Forelimb muscle (tissue), 1 donor: Measurements from ENCODE around the gene HOXB4. TPM values are rescaled to one million over a fixed set of nuclear protein-coding genes. Genes with fewer than 3 reads are reported as not detected.

Source experiments
- DNase-seq: peaks from one replicate; pipeline ENCODE4 v3.0.0-alpha.2; 2013; ENCODE audit warnings: low read depth
- polyA plus RNA-seq: library from polyadenylated mRNA; unstranded; fragments of 120-200 nt; gene quantifications from one replicate; pipeline ENCODE4 v1.2.1, GENCODE V29; 2013; ENCODE audit not compliant: insufficient read length

HOXB4 gene
- polyA plus RNA-seq, 1 donor: 1.2 TPM

GRCh38 chr17:48615047-48615962 lies 37.2 kb upstream of the HOXB4 start, which contains the start of gene HOXB8:
TSS of gene HOXB8 (minus strand) at chr17:48615292. CDS start at chr17:48614704, 588 bp downstream.
- no peak for DNase-seq

- DNase-seq: no peak
These were observed 35.9 kb upstream of the HOXB4 start for GRCh38 chr17:48613862-48614694.

DNA sequence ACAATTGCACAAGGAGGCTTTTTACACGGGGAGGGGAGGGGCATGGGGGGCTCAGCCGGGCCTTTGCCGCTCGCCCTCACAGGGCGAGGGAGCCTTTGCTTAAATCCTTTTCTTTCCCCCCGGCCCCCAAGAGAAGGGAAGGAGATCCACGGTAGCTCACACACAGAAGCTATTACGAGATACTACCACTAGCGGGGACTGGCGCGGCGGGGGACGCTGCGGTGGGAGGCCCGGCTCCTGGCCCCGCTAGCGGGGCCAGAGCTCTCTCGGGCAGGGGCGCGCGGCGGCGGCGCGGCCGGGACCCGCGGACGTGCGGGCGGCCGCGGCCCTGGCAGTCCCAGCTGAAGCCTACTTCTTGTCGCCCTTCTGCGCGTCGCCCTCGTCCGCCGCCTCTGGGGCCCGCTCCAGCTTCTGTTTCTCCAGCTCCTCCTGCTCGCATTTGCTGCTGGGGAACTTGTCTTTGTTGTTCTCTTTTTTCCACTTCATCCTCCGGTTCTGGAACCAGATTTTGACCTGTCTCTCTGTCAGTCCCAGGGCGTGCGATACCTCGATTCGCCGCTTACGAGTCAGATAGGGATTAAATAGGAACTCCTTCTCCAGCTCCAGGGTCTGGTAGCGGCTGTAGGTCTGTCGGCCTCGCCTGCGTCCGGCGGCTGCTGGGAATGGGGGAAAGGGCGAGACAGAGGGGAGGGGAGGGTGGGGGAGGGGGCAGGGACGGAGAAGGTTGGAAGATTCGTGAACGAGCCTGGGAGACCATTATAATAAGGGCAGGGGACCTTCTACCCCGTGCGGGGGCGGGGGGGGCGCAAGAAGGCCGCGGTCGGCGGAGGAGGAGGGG lies 34.9 kb upstream of the HOXB4 start:
- DNase-seq: no peak

GRCh38 chr17:48612456-48612853 lies 34.3 kb upstream of the HOXB4 start:
- no peak for DNase-seq

DNA sequence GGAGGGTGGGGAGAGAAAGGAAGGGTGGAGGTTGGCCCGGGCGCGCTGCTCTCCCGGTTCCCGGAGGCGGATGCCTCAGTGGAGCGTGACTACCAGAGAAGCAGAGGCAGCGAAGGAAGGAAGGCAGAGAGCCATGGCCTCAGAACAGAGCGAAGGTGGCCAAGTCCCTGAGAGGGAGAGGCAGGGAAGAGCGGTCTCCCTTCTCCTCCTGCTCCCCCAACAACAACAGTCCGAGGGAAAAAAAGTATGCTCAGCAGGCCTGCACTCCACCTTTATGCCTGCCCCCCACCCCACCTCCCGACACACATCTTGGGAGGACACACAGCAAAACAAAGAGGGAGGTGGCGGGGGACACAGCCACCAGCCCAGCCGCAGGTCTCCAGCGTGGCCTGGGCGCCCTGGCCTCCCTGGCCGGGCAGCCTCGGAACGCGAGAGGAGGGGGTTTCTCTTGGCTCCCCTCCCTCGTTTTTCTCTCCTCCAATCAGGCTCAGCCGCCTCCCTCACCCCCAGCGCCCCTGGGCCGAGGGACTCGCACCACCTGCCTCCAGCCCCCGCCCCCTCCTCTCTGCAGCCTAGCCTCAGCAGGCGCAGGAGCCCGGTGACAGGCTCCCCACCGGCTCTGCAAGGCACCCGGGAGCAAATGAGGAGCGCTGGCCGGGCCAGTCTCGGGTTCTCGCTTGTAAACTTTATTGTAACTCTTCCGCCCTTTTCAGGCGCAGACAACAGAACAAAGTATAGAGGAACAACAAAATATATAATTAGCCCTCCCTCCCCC lies 33.7 kb upstream of the HOXB4 start:
- DNase-seq: no peak

DNA sequence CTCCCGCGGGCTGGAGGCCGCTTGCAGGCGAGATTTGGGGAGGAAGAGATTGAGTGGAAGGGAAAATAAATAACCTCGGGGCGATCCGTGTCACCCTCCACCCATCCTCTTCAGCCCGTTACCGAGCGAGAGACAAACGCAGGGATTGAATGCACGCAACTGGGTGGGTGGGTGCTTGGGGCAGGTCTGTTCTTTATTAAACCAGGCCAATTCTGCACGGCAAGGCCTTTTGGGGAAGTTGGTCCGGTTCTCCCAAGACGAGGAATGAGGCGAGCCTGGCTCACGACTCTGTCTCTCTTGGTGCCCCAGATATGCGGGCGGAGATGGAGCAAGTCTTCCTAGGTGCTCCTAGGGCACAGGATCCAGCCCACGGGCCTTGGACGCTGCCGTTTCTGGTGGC lies 33.1 kb upstream of the HOXB4 start:
- DNase-seq: no peak

DNA sequence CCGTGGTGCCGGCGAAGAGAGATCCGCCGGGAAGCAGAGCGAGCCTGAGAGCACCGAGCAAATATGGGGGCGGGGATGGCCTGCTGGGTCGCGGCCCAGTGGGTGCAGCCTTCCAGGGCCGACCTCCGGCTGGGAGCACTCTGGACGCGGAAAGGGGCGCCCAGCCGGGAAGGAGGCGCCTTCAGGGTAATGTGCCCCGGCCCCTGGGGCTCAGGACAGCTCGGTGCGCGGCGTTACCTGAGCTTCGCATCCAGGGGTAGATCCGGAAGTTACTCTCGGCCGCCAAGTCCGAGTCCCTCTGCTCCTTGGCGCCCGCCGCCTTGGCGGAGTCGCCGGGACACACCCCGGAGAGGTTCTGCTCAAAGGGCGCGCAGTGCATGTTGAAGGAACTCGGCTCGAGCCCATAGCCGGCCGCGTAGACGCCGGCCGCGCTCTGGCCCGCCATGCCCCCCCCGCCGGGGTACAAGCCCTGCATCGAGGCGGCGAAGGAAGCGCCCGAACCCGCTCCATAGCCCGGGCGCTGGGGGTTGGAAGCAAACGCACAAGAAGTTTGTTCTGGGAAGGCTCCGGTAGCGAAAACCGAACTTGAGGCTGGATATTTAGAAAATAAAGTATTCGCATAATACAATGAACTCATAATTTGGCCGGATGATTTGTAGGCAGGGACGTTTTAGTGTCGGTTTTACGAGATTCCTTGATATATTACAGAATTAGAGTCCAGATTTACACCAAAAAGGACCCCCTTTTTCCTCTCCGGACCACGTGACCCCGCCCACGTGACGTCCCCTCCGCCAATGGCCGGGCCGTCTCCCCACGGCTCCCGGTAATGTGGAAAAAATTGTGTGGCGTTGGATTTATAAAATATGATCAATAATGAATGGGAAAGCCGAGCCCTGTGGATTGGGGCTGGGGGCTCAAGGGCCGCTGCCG lies 32.4 kb upstream of the HOXB4 start, which contains the start of gene HOXB7:
TSS of gene HOXB7 (minus strand) at position 736 of the 930 bp plus-strand sequence. CDS start at position 637, 99 bp downstream.
- no peak for DNase-seq

DNA sequence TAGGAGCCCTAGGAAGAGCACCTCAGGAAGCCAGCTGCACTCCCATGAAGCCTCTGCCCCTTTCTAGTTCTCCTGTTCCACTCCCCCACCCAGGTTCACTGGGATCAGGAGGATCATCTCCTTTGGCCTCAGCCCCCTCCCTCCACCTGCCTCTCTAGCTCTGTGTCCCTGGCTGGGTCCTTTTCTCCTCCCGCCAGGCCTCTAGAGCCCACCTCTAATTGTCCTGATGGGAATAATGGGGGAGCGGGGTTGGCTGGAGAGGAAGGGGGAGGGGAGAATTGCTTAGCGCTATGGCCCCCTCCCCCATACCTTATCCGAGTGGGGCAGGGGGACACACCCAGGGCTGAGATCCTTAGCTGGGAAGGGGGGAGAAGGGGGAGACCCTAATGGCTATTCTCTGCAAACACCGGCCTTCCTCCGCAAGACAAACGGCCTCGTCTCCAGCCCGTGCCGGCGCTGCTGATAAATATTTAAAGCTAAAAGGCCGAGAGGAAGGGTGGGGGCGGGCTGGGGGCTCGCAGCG lies 31.7 kb upstream of the HOXB4 start:
- DNase-seq: no peak

DNA sequence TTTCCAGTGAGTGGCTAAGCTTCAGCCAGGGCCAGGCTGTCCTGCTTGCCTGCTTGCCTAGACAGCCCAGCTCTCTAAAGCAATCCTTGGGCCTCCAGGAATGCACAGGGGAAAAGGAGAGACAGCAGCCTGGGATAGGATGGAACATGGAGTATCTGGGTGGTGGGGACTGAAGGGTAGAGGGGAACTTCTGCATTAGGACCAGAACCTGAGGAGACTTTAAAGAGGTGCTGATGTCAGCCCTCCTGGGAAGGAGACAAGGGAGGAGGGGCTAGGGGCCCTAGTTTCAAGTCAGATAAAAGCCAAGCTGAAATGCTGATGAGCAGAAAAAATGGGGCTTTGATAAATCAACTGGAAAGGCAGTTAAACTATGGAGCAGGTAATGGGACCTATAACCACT lies 30.9 kb upstream of the HOXB4 start:
- DNase-seq: no peak

DNA sequence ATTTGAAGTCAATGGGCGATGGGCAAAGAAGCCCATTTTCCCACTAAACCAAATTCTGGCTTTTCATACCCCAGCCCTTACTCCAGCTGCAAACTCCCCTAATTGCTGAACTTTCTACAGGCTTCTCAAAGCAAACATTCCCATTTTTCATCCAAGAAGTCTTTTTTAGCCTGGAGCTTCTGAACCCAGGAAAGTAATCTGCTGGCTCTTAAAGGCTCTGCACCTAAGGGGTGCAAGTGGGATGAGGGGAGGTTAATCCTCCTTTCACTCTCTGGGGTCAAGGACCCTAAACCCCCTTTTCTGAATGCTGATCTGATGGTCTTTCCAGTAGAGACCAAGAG lies 30.3 kb upstream of the HOXB4 start:
- no peak for DNase-seq

DNA sequence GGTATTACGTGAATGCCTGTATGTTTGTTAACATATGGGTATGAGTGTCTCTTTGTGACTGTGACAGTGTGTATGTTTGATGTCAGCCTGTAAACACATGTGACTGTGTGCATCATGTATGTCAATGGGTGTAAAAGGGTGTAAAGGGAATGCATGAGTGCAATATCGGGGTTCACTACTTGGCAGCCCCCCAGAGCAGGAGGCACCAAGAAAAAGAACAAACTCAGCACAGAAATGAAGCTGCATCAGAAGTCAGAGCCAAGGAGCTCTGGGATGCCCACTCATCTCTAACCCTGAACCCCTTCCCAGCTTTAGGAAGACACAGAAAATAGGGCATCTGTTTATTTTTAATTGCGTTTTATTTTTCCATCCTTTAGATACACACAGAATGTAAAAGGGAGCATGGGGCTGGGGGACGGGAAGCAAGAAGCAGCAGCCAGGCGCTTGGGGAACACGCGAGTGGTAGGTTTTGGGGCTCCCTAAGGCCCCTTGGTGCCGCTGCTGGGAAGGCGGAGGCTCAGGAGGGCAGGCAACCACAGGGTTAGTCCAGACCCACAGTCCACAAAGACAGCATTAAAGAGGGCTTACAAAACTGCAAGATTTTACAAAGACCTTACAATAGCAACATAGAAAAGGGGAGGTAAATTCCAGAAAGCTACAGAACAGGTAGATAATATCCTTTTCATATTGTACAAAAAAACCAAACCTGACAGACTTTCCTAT lies 28.9 kb upstream of the HOXB4 start:
- no peak for DNase-seq

DNA sequence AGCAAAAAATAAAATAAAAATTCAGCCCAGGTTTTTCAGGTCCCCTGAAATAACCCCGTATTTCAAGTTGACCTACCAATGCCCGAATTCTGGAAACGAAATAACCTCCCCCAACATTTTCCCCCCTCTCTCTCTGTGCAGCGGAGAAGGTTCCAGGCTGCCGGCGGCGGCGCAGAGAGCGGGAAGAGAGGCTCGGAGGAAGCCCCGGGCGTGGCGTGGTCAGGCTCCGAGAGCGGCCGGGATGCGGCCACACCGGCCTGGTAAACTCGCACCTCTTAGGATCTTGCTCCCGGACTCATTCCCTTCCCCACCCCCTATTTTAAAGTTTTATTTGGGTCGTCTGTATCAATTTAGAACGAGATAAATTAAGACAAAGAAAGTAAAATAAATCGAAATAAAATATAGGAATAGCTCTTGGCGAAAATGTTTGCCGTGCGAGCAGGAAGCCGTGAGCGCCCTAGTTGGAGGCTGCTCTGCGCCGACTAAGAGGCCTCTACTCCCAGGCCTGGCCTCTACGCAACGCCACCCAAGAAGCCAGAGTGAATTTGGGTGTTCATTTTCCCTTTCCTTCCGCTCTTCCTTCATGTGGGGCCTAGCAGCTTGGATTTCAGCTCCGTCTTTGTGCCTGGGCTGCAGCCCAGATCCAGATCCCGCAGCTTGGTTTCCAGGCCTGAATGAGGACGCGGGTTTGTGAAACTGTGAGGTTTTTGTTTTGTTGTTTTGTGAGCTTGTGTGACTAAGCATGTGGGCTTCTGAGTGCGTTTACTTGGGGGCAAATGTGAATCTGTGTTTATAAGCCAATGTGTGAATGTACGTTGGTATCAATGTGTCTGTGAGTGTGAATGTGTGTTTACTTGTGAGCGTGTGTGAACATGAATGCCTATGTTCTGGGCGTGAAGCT lies 28.1 kb upstream of the HOXB4 start:
- DNase-seq: no peak

- no peak for DNase-seq
These were observed 27.3 kb upstream of the HOXB4 start for GRCh38 chr17:48605409-48605919.

GRCh38 chr17:48604770-48605329 lies 26.7 kb upstream of the HOXB4 start, which contains the start of gene HOXB6:
TSS of gene HOXB6 (minus strand) at chr17:48604986. CDS start at chr17:48598150, 6,836 bp downstream.
- no peak for DNase-seq

DNA sequence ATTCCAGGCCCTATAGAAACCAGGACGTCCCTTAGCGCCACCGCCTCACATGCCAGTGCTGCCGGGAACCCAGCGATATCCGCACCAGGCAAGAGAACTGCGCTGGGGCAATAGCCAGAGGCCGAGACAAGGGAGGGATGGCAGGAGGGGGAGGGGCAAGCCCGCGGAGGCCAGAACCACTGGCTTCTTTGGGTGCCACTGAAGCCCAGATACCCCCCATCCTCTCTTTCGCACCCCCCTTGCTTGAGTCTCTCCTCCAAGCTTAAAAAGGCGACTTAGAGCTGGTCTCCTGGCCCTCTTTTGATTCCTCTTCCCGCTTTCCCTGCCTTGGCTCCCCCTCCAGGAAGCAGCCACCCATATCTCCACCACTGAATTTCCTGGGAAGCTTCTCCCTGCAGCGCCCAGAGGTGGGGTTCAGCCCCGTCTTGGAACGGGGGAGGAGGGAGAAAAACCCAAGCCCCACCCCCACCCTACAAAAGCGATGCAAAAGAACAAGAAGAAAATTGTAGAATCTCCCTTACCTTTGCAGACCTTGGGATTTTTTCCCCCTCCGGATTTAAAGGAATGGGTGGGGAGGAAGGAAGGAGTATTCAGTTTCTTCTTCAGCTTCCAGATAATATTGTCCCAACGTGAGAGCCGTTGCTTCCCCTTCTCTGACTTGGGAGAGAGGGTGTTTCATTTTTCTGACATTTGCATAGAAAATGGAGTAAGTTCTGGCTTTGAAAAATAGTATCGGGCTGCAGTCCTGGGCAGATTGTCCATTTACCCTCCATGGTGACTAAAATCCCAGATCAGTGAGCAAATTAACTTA lies 26.0 kb upstream of the HOXB4 start:
- no peak for DNase-seq
